Thyroid gland (tissue), 4 donors: ENCODE data around the gene FUBP1. TPM values are rescaled to one million over a fixed set of nuclear protein-coding genes. Genes with fewer than 3 reads are reported as not detected.
A peak's percentile ranks its signal among the peaks of the same experiment; 100 is the strongest.

Source experiments
- DNase-seq, 2 donors: peaks; one replicate each; pipeline ENCODE4 v3.0.0-alpha.2; 2019
- H3K27ac ChIP-seq, 3 donors: fragments of 200-600 bp; sonication (generic); 1 replicate in 2 of 3; 2 replicates in 1 of 3; pipeline ENCODE4 v1.5.1; 2016 to 2019; ENCODE audit warnings: mild to moderate bottlenecking in 1 of 3, moderate library complexity in 1 of 3
- H3K27me3 ChIP-seq: fragments of 200-600 bp; sonication (generic); one replicate; pipeline ENCODE4 v1.5.1; 2019
- H3K36me3 ChIP-seq, 2 donors: fragments of 200-600 bp; sonication (generic); one replicate each; pipeline ENCODE4 v1.5.1; 2016 to 2019
- H3K4me1 ChIP-seq, 2 donors: fragments of 200-600 bp; sonication (generic); one replicate each; pipeline ENCODE4 v1.5.1; 2017 to 2019
- H3K4me3 ChIP-seq, 3 donors: fragments of 200-600 bp; sonication (generic); replicated peaks in 1 of 3; 1 replicate in 2 of 3; 2 replicates in 1 of 3; pipeline ENCODE4 v1.5.1; 2016; ENCODE audit warnings: mild to moderate bottlenecking in 1 of 3
- H3K9me3 ChIP-seq: fragments of 200-600 bp; sonication (generic); one replicate; pipeline ENCODE4 v1.5.1; 2017
- CTCF ChIP-seq, 6 experiments: fragments of 200-600 bp in 3 of 6; fragments of 450-650 bp in 3 of 6; sonication (generic) in 3 of 6; IDR thresholded peaks; one replicate each; pipeline ENCODE4 v1.5.1; 2016 to 2019; ENCODE audit warnings: antibody characterized with exemption in 6 of 6, mild to moderate bottlenecking in 2 of 6, inconsistent platforms in 1 of 6, moderate library complexity in 1 of 6
- POLR2A ChIP-seq, 2 donors: fragments of 450-650 bp; IDR thresholded peaks; one replicate each; pipeline ENCODE4 v1.6.1; 2017; ENCODE audit warnings: antibody characterized with exemption in 2 of 2, mild to moderate bottlenecking in 2 of 2, moderate library complexity in 1 of 2
- WGBS, 2 donors: methylation state at CpG; one replicate each; pipeline ENCODE4 v1.1.5; 2017; 5-methylcytosine and 5-hydroxymethylcytosine counted together
- intact Hi-C: fragments of 100-400 bp; cut with DNase I; formaldehyde crosslinking; loops from one replicate; pipeline ENCODE4 v1.15.1; 2023
- small RNA-seq: library from RNA; depleted of rRNA; stranded (forward); fragments of <200 nt; gene quantifications from one replicate; pipeline ENCODE3, GENCODE V24; 2016
- total RNA-seq, 4 donors: library from RNA; depleted of rRNA; stranded (reverse); fragments of >200 nt; gene quantifications; one replicate each; pipeline ENCODE4 v1.2.3, GENCODE V29; 2016

The FUBP1 gene
- total RNA-seq, 4 donors from 2014 or later = 136 to 231 (median 178) TPM

GRCh38 chr1:77906019-77906545 is 72.8 kb downstream of the FUBP1 start:
- no peak for DNase-seq
- peaks cover 0 to under 1% of the 10 kb centered on the region in 2 donors for H3K4me1 ChIP-seq
- H3K27ac ChIP-seq = no peak overlapping the region
- TF ChIP-seq POLR2A (IDR thresholded peaks at IDR 0.05) (no peak), CTCF (IDR thresholded peaks at IDR 0.05) (no peak)
- no peak overlapping the region for H3K4me3 ChIP-seq
- no peaks in the 10 kb centered on the region for H3K36me3 ChIP-seq
- H3K27me3 ChIP-seq = no peaks in the 10 kb centered on the region
- H3K9me3 ChIP-seq = no peaks in the 10 kb centered on the region
- WGBS, 2 donors = 88 to 90% methylated on average over 2 of the region's 2 CpGs
- intact Hi-C loops = no loop called here

GRCh38 chr1:77905603-77906002 is 73.3 kb downstream of the FUBP1 start:
- TF ChIP-seq CTCF (IDR thresholded peaks at IDR 0.05) = no peak
- TF ChIP-seq POLR2A (IDR thresholded peaks at IDR 0.05) = no peak
- DNase-seq = no peak
- Histone ChIP-seq H3K4me3 (no peak overlapping the region), H3K9me3 (no peaks in the 10 kb centered on the region), H3K36me3 (no peaks in the 10 kb centered on the region), H3K4me1 (peaks cover 0 to 3% of the 10 kb centered on the region in 2 donors), H3K27me3 (no peaks in the 10 kb centered on the region), H3K27ac (no peak overlapping the region)
- intact Hi-C loops = no loop called here
- 75 to 94% methylated on average over 1 of the region's 1 CpG for WGBS, 2 donors

GRCh38 chr1:77900687-77901293 is 78.1 kb downstream of the FUBP1 start:
- TF ChIP-seq CTCF (IDR thresholded peaks at IDR 0.05) = peak in 5 of 6 experiments; percentile 42 to 93 (median 86)
- TF ChIP-seq POLR2A (IDR thresholded peaks at IDR 0.05) = no peak
- Histone ChIP-seq H3K4me1 (peaks cover 0 to 3% of the 10 kb centered on the region in 2 donors), H3K4me3 (no peak overlapping the region), H3K27ac (peak overlapping the region in 1 of 3 donors; percentile 22), H3K27me3 (no peaks in the 10 kb centered on the region), H3K9me3 (no peaks in the 10 kb centered on the region), H3K36me3 (no peaks in the 10 kb centered on the region)
- DNase-seq = peak; percentile 56 to 63
- WGBS, 2 donors = 7 to 12% methylated on average over 4 of the region's 4 CpGs
- intact Hi-C loops = no loop called here

GRCh38 chr1:77899647-77900320 is 79.1 kb downstream of the FUBP1 start:
- 80 to 90% methylated on average over 4 of the region's 4 CpGs for WGBS, 2 donors
- H3K4me1 ChIP-seq = peaks cover 0 to 3% of the 10 kb centered on the region in 2 donors
- intact Hi-C loops = no loop called here
- H3K4me3 ChIP-seq = no peak overlapping the region
- no peaks in the 10 kb centered on the region for H3K36me3 ChIP-seq
- no peak for TF ChIP-seq POLR2A (IDR thresholded peaks at IDR 0.05)
- TF ChIP-seq CTCF (IDR thresholded peaks at IDR 0.05) = no peak
- no peaks in the 10 kb centered on the region for H3K9me3 ChIP-seq
- no peaks in the 10 kb centered on the region for H3K27me3 ChIP-seq
- no peak for DNase-seq
- H3K27ac ChIP-seq = no peak overlapping the region

Small RNA genes within 50 kb of the gene (small RNA-seq; reads per million reads assigned to genes)
- not detected for gene AC103591.3

Other genes starting within 250 kb of the FUBP1 start
- 100 to 1,000 TPM in 2 of 4 donors, 10 to 100 TPM in 2; 96.2 to 130 (median 105) TPM for gene USP33, start 219.2 kb downstream of the FUBP1 start, total RNA-seq
- 10 to 100 TPM; 25.8 to 34.6 (median 30.5) TPM for gene MIGA1, start 199.4 kb downstream of the FUBP1 start, total RNA-seq
- 10 to 100 TPM in 3 of 4 donors, 1 to 10 TPM in 1; 5.7 to 16.5 (median 11.0) TPM for gene NEXN, start 90.4 kb downstream of the FUBP1 start, total RNA-seq
- gene DNAJB4, start 25.9 kb upstream of the FUBP1 start, total RNA-seq = 10 to 100 TPM; 44.5 to 57.2 (median 50.8) TPM
- gene GIPC2, start 66.9 kb upstream of the FUBP1 start, total RNA-seq = 1 to 10 TPM; 1.5 to 5.0 (median 2.6) TPM